HG02759 (cell line): ENCODE measurements around the gene TBC1D22A.
"Not testable (repeated sequence)": the region's sequence is repeated elsewhere in the genome, so short reads cannot be mapped to it uniquely, and the experiment has no call there.

Experiments used
- ATAC-seq: cut with Tn5 transposase; IDR thresholded peaks from one replicate; pipeline ENCODE4 v1.9.1; 2021; ENCODE audit warnings: mild to moderate bottlenecking, moderate library complexity; ENCODE audit not compliant: unreplicated experiment

The TBC1D22A gene

DNA sequence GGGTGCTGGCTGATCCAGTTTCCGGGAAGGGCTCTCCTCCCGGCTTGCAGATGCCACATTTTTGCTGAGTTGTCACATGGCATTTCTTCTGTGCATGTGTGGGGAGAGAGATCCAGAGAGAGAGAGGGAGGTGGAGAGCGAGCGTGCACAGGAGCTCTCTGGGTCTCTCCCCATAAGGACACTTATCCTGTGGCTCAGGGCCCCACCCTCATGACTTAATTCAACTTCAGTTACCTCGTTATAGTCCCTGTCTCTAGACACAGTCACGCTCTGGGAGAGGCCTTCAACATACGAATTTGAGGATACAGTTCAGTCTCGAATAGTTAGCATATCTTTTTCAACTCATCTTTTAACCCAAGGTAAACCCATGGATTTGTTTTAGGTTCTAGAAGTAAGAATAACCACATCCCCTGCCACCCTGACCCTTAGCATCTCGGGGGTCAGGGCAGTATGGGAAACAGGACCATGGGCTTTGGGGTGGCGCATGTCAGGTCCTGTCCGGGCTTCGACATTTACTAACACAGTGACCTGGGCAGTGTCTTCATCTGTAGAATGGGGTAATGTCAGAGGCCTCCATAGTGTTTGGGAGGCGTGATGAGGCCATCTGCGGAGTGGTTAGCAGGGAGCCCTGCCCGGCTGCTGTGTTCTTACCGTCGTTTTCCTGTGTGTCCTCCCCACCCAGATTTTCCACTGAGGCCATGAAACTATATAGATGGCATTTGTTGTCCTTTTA is 46.9 kb downstream of the TBC1D22A start:
- ATAC-seq: no peak

DNA sequence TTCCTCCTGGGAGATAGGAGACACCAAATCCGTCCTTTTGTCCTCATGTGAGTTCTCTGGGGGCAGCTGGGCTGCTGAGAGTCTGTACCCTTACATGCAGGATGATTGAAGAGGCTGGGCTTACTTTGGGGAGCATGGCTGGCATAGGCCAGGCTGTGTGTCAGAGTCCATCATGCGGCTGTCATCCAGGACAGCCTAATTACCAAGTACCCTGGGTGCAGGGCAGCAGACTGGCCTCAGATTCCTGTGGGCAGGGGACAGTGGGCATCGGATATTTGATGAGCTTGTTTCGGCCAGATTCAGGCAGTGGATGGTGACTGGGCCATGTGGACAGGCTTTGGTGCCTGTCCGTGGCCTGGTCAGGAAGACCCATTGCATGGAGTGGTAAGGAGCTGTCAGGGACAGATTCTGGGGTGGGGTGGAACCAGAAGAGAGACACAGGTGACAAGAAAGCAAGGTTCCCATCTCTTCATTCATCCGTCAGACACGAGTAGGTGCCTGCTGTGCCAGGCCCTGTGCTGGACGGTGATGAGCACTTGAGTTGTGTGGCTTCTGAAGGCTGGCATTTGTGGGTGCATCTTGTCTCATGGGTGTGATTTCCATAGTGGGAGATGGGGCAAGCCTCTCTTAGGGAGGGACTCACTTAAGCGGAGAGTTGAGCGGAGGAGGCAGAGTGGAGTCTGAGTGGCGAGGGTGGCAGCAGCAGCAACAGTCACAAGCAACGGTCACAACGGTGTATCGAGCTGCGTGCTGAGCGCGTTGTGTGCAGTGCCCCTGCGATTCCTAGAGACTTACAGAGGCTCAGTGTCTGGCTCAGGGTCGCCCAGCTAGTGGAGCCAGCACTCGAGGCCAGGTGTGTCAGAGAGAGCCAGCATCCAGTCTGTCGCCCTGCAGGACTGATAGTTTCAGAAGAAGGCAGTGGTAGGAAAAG is 48.7 kb downstream of the TBC1D22A start:
- no peak for ATAC-seq

DNA sequence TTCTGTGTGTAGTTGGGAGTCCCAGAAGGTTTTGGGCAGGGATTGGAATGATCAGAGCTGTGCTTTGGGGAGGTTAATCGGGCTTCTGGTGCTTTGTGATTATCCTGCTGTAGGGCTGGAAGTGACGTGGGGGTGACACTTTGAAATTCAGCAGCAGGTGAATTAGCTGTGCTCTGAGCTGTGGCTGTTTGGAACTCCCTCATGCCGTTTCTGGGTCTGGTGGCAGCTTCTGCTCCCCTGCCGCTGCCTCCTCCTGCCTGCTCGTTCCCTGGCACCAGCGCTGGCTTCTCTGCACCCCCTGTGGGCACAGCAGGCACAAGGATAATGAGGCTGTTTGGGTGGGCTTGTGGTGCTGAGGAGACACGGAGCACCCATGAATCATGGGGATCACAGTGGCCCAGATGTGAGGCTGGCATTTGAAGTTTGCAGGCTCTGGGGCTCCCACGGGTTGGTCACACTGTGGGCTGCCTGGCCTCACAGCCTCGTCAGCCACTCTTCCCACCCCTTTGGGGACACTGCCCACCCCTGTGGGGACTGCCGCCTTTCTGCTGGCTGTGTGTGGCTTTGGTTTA is 49.7 kb downstream of the TBC1D22A start:
- ATAC-seq: no peak

DNA sequence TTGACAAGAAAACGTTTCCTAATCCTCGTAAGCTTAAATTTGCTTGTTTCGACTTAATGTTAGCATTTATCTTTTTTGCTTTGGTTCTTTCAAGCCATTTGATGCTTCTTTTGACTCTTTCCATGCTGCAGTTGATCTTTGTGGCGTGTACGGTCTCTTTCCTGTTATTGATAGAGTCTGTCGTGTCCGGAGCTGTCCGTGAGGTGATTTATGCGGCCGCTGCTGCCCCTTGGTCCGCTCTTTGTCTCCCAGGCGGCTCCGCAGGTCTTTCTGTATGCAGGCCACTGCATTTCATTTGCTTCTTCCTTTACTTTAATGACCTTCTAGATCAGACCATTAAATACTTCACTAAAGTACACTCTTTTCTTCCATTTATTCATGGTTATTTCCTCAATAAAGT is 50.3 kb downstream of the TBC1D22A start:
- no peak for ATAC-seq

DNA sequence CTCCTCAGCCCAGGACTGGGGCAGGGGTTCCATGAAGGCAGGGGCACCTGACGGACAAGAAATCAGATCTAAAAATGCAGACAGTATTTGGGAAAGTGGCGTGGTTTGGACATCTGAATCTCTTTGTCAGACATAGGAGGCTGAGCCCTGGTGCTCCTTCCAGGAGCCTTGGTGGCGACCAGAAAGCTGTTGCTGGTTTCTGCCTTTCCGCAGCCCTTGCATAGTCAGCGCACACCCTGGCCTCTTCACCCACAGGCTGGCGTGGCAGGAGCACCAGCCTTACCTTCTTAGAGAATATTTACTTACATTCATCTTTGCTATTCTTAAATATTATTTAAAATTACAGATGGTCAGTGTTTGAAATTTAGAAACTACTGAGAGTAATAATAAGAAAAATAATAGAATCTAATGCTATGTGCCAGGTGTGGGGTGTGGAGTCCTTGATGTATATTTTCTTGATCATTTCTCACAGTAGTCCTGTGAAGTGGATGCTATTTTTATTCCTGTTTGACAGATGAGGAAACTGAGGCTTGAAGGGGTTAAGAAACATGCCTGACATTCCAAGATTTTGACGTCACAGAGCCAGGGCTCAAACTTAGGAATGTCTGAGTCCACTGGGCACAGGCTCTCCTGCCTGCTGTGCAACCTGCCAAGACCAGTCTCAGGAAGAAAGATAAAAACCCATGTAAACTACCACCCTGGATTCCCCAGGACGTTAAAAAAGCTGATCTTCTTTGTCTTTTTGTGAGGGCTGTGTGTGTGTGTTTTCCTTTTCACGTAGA is 51.6 kb downstream of the TBC1D22A start:
- no peak for ATAC-seq

DNA sequence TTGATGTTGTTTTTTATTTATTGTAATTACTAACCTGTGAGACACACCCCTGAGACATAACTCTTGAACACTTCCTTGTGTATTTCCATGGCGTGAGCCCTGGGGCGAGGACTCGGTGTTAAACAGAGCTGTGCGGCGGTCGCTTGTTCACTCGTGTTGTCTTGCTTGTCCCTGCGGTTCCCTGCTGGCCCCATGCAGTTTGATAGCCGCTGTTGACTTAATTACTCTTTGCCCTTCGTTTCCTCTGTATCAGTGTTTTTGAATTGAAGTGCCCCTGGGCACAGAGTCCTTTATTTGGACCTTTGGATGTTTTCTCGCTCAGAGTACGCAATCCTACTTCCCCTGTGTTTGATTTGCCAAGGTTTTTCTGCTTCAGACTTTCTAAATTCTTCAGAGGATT is 52.7 kb downstream of the TBC1D22A start:
- ATAC-seq: no peak

DNA sequence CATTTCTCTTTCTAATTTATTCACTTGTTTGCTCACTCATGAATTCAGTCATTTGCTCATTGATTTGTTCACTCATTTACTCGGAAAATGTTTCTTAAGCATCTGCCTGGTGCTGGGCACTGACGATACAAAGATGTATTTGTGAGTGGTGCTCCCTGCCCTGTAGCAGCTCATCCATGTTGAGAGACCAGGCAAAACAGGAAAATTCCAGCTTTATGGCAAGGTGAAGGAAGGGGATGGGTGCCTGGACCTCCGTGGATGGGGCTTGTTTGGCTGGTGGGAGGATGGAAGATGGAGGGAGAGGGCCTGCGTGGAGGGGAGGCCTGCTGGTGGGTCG is 53.1 kb downstream of the TBC1D22A start:
- no peak for ATAC-seq

DNA sequence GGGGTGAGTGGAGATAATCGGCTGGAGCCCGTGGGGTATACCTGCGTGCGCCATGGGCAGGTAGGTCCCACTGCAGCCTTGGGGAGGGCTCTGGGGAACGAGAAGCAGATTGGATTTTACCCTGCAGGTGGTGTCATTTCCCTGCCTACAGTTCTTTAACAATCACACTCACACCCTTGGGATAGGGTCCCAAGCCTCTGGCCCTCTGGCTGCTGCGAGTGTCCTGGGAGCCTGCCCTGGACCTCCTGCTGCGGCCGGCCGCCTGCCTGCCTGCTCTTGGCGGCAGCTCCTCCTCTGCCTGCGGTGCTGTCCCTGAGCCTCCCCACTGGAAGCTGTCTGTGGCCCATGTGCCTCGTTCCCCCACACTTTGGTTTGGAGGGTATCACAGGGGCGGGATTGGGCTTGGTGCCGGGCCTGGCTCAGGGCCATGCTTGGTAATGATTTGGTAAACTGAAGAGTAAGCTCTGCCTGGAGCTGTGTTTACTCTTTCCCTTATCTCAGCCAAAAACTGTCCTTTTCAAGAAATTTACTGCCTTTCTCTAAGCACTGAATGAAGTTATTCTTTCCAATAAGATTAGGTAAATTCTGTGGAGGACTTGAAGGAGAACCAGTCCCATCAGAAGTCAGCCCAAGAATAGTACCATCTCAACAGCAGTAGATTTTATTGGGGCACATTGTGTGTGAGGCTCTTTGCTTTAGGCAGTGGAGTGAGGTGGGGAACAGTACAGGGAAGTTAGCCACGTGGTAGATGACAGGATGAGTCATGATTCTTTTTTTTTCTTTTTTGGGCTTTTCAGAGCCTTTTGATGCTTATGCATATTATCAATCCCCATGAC is 53.7 kb downstream of the TBC1D22A start:
- no peak for ATAC-seq

DNA sequence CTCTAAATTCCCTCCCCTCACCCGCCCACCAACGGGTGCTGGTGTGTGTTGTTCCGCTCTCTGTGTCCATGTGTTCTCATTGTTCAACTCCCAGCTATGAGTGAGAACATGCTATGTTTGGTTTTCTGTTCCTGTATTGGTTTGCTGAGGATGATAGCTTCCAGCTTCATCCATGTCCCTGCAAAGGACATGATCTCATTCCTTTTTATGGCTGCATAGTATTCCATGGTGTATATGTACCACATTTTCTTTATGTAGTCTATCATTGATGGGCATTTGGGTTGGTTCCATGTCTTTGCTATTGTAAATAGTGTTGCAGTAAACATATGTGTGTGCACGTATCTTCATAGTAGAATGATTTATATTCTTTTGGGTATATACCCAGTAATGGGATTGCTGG is 54.9 kb downstream of the TBC1D22A start:
- ATAC-seq: not testable (repeated sequence)

DNA sequence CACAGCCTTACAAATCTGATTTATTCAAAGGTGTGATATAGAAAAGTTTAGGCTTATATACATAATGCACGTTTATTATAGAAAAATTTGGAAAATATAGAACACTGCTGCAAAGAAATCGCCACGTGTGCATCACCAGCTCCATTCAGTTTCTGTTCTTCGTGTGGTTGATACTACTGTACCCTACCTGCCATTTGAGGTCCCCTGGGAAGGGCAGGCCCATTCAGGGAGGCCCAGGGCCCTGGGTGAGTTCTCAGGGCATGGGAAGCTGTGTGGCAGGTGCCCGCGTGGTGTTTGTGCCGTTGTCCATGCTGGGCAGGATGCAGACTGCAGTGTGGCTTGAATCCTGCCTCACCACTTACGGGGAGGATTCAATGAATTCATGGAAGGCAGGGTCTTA is 60.8 kb downstream of the TBC1D22A start:
- ATAC-seq: no peak

DNA sequence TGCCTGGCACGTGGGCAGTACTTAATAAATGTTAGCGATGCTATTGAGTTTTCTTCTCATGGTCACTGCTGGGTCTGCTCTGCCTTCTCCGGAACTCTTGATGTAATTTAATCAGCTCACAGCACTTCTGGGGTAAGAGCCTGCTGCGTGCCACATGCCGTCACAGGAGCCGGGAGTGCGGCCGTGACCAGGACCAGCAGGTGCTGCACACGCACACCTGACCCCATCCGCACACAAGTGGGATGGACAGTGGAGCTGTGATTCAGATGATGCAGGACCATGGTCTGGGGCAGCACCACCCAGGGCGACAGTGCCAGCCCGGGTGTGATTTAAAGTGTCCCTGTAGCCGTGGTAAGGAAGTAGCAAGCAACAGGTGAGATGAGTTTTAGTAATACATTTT is 61.2 kb downstream of the TBC1D22A start:
- ATAC-seq: no peak

DNA sequence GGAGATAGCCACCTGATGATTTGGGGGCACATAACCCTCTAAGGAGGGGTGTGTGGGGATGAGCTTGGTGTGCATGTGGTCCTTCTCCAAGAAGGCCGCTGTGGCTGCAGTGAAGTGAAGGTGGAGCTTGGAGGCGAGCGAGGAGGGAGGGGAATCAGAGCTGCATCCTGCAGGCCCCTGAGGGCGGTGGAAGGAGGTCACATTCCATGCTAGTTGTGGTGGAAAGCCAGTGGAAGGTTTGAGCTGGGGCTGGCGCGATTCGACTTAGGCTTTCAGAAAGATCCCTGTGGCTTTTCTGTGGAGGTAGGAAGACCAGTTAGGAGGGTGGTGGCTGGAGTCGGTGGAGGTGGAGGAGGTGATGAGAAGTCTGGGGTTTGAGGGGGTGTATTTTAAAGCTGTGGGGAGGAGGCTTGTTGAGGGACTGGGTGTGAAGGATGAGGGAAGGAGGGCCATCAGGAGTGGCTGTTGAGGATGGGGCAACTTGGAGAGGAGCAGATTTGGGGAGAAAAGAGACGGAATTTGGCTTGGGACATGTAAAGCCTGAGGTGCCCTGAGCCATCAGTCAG is 62.0 kb downstream of the TBC1D22A start:
- no peak for ATAC-seq

DNA sequence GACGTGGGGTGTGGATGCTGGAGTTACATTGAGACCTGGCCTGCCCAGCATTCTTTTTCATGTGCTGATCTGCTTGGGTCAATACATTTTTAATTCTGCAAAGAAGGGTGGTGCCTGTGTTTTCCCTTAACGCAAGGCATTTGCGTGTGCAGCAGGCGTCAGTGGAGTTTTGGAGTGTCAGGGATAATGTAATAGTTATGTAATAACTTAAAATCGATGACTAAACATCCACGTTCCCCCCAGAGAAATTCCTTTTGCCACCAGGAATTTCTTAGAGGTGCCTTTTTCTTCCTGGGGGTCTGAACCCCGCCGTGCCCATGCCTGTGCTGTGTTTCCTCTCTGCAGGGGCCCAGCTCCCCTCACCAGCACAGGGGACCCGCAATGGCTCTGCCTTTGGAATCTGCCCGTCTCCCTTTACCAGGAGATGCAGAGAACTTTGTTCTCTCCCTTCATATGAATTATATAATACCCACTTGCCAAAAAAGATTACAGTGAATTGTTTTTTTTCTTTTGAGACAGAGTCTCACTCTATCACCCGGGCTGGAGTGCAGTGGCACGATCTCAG is 62.6 kb downstream of the TBC1D22A start:
- ATAC-seq: no peak

DNA sequence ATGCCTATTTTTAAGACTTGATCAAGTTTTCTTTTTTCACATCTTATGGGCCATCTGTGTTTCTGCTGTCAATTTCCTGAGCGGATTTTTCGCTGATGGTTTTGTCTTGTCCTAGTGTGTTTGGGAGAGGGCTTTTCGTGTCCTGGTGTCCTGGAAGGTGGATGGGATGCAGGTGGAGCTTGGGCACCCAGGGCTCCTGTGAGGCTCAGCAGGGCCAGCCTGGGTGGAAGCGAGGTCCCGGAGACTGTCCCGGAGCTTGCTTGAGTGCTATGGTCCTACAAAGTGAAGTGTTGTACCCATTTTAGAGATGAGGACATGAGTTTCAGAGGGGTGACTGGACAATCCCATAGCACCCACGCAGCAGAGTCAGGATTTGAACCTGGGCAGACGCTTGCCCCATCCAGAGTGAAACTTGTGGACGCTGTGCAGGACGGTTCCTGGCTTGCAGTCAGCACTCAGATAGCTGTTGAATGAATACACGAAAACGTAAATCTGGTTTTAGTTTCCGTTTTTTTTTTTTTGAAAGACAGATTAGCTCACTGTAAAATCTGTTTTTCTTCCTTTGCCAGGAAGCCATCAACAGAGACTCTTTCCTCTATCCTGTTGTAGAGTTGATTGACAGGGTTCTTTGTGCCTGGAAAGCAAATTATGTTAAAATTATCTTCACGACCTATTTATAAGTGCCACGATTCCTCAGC is 64.1 kb downstream of the TBC1D22A start:
- ATAC-seq: no peak

DNA sequence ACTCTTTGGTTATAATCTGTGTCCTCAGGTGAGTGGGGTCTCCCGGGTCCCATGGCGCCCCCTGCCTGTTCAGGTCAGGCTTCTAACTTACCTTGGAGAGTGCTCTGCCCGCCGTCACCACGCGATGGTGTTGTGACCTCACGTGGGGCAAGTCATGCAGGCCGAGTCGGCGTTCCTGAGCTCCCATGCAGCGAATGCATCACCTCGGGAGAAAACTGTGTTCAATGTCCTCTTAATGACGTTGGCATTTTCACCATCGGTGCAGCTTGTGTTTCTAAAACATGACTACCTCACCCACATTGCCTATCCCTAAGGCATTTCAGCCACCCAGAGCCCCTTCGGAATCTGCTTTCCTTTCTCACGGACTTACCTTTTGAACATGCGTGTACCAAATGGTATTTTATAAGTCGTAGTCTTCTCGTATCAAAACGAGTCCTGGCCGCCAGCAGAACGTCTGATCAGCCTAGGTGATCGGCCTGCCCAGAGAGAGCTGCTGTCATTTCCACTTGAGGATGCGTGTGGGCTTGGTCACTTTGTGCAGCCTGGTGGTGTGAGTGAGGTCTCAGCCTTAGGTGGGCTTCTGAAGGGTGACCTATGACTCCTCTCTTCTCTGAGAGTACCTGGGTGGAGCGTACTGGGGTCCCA is 64.8 kb downstream of the TBC1D22A start:
- ATAC-seq: no peak

DNA sequence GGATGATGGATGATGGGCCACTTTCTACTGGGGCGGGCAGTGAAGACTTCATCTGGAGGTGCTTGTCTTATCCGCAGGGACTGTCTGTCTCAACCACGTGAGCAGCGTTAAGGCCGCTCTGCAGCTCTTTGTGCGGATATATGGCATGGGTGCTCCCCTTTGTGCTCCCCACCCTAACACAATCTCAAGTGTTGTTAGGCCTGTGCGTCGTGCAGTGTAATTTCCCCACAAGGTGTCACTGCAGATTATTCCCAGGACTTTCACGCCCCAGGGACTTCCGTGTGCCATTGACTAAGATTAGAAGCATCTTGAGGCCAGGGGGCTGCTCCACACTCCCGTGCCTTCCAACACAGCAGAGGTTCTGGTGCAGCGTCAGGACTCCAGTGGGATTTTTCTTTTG is 65.3 kb downstream of the TBC1D22A start:
- ATAC-seq: no peak

DNA sequence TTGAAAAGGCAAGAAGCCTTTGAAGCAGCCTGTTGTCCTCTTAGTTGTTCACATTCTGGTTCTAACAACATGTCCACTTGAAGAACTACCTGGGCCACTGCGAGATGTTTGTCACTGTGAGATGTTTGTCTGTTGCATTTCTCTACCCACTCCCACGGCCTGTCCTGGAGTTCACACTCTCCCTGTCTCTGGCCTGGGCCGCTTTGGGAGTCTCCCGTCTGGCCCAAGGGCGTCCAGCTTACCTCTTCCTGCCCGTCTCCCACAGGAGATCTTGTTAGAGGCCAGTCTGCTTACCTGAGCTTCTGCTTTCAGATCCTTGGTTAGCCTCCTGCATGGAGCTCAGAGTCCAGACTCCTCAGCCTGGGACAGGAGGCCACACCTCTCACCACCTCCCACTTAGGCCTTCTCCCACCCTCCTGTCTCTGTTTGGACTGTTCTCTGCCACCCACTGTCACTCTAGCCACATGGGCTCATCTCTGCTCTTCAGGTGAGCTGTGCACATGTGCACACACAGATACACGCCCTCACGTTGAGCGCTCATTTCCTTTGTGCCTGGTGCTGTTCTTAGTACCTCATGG is 66.0 kb downstream of the TBC1D22A start:
- ATAC-seq: no peak
